Measurements from ENCODE around the gene PES1.
A peak's percentile ranks its signal among the peaks of the same experiment; 100 is the strongest.
"Not testable (repeated sequence)": the region's sequence is repeated elsewhere in the genome, so short reads cannot be mapped to it uniquely, and the experiment has no call there.

Gene PES1

GRCh38 chr22:30609260-30610185 is 17.8 kb upstream of the PES1 start:
- DNase-seq (ENCODE audit: low read depth in 2 of 2): peak in 1 of 2 experiments; percentile 25

DNA sequence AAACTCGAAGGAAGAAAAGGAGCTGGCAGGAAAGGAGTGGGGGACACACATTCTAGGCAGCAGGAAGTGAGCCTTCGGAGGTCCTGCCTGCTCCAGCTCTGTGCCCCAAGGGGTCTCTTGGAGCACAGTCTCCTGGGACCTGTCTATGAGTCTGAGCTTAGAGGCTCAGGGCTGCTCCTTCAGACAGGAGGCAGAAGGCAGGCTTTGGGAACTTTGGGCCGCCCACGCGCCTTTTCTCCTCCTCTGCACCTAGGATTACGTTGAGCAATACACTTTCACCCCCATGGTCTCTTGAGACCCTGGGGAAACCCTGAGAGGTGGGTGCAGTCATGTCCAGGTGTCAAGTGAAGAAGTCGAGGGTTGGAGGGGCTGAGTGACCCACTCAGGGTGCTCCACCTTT is 16.2 kb upstream of the PES1 start:
- DNase-seq (ENCODE audit: low read depth in 2 of 2): no peak

- no peak for DNase-seq (ENCODE audit: low read depth in 2 of 2)
Observed at GRCh38 chr22:30607300-30607930, 15.7 kb upstream of the PES1 start.

- no peak for DNase-seq (ENCODE audit: low read depth in 2 of 2)
Observed at GRCh38 chr22:30606455-30607299, 15.0 kb upstream of the PES1 start, which contains the start of gene TCN2. Gene TCN2, plus strand, starts transcription at chr22:30607174. Its CDS starts 158 bp downstream, at chr22:30607332.

DNA sequence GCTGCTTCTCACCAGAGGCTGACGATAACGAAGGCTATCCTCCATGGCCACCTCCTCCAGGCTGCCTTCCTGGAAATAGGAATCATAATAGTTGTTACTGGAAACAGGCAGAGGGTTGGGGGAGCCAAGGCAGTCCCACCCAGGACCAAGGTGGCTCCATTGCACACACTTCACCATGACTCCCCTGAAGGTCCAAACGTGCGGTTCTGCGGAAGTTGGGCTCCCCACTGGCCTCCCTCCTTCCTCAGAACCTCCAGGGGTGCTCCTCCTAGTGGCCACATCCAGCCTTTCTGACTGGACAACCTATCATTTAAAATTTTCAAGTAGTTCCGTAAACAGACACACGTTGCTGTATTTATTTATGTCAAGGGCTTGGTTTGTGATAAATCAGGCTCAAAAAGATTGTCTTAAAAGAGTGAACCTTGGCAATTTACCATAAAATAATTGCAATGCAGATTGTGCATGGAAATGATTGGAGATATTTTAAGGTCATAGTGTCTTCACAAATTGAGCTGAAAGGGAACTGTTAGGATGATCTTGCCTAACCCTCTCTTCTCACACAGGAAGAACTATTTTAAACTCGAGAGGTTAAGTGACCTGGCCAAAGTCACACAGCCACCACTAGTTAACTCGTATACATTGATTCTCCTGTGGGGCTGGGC is 13.9 kb upstream of the PES1 start:
- DNase-seq (ENCODE audit: low read depth in 2 of 2): no peak

DNA sequence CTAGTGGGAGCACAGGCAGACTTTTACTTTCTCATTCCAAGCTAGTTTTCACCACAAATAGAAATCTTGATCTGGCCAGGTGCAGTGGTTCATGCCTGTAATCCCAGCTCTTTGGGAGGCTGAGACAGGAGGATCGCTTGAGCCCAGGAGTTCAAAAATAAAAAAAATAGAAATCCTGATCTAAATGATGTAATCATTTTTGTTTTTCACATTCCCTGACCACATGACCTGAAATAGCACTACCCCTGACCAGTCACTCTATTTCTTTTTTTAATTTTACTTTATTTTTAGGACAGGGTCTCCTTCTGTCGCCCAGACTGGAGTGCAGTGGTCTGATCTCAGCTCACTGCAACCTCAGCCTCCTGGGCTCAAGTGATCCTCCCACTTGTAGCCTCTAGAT is 13.0 kb upstream of the PES1 start:
- DNase-seq (ENCODE audit: low read depth in 2 of 2): no peak

DNA sequence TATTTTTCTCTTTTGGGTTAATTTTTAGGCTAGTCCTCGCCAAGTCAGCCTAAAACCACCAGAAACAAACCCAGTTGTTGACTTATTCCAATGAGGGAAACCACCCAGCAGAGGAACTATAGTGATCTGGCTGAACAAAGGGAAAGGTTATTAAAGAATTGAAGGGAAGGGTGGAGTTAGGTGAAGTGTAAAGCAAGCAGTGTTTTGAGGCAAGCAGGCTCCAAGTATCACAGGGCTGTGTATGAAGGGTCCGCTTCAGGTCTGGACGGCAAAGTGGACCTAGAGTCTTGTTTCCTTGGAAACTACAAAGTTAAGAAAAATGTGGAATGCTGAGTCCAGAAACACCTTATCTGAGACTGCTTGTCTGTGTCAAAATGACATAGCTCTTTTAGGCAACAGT is 12.1 kb upstream of the PES1 start:
- no peak for DNase-seq (ENCODE audit: low read depth in 2 of 2)

- no peak for DNase-seq (ENCODE audit: low read depth in 2 of 2)
Observed at GRCh38 chr22:30602049-30602448, 10.3 kb upstream of the PES1 start.

DNA sequence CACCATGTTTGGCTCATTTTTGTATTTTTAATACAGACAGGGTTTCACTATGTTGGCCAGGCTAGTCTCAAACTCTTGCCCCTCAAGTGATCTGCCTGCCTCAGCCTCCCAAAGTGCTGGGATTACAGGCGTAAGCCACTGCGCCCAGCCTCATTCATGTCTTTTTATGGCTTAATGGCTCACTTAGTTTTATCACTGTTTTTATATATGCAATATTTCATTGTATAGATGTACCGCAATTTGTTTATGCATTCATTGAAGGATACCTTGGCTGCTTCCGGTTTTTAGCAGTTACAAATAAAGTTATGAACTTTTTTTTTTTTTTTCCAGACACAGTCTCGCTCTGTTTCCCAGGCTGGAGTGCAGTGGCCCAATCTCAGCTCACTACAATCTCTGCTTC is 9.8 kb upstream of the PES1 start:
- DNase-seq (ENCODE audit: low read depth in 2 of 2): no peak

GRCh38 chr22:30600921-30601320 is 9.2 kb upstream of the PES1 start:
- no peak for DNase-seq (ENCODE audit: low read depth in 2 of 2)

- DNase-seq (ENCODE audit: low read depth in 2 of 2): no peak
Observed at GRCh38 chr22:30598986-30599385, 7.3 kb upstream of the PES1 start.

- DNase-seq (ENCODE audit: low read depth in 2 of 2): no peak
Observed at GRCh38 chr22:30596886-30597285, 5.2 kb upstream of the PES1 start.

GRCh38 chr22:30596199-30596598 is 4.5 kb upstream of the PES1 start:
- no peak for DNase-seq (ENCODE audit: low read depth in 2 of 2)

- not testable (repeated sequence) for DNase-seq (ENCODE audit: low read depth in 2 of 2)
Observed at GRCh38 chr22:30592360-30592713, 627 bp upstream of the PES1 start.

- no peak for DNase-seq (ENCODE audit: low read depth in 2 of 2)
Observed at GRCh38 chr22:30591191-30591587, 521 bp downstream of the PES1 start.

- no peak for DNase-seq (ENCODE audit: low read depth in 2 of 2)
Observed at GRCh38 chr22:30586414-30586813, 5.3 kb downstream of the PES1 start.

DNA sequence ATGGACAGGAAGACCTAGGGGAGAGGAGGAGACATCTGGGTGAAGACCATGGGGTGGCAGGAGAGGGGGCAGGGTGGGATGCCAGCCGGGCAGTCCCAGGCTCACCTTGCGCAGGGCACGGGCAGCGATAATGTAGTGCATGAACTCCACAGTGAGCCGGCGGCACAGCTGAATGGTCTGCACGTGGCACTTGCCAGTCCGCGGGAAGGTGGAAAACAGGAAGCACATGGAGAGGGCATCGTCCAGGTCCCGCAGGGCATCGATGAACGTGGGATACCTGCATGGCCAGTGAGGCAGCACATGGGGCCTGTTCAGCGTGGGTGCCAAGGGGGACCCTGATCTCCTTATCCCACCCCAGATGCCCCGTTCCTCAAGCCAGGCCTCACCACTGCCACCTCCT is 7.3 kb downstream of the PES1 start:
- no peak for DNase-seq (ENCODE audit: low read depth in 2 of 2)

DNA sequence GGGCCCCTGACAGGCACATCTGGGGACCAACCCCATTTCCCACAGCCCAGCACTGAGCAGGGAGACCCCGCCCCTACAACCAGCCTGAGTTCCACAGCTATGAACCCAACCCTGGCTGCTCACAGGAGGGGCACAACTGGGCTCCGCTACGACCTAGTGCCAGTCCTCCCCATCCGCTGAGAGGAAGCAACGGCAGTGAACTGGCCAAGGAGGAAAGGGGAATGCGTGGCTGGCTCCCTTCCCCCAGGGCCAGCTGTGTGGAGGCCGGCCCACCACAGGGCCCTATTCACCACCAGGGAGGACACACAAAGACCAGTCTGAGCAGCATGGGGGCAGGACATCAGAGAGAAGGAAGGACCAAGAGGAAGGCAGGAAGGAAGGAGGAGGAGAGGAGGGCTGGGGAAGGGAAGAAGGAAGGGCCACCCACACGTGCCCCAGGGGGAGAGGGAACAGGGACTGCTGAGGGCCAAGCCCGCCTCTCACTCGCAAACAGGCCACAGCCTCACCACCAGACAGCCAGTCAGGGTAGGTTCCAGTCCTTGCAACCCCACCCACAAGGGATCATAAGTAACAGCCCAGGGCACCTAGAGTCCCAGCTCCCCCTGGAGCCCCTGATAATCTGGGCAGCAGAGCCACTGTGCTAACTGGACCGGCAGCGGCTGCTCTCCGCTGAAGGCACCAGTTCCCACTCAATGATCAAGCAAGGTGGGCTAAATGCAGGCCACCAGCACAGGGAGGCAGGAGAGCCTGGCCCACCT is 8.7 kb downstream of the PES1 start:
- no peak for DNase-seq (ENCODE audit: low read depth in 2 of 2)

DNA sequence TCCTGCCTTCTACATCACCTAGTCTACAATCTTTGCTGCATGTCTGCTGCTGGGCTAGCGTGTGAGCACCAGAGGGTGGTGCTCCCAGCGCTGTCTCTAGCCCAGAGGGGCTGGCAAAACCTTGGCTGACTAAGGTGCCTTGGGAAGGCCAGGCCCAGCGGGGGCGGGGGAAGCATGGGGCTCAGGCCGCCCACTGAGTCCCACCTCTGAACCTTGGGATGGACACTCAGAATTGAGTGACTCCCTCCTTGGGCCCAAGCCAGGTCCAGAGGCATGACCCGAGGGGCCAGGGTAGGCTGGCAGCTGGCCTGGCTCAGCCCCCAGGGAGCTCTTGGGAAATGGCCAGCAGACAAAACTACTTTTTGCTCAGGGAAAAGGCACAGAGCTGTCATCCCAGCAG is 9.7 kb downstream of the PES1 start:
- DNase-seq (ENCODE audit: low read depth in 2 of 2): no peak

DNA sequence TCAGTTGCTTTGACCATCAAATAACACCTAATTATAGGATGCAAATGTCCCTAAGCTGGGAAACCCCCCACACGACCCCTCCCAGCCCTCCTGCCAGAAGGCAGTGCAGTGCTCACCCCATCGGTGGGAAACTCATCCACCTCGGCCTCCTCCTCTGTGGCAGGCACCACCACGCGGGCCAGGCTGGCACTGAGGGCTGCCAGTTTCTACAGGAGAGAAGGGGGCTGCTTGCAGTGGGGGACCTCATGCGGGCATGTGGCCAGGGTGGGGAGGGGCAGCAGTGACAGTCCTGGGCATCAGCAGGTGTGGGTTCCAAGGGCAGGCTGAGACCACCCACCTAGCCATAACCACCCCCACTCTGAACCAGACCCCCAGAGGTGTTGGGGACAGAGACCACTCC is 10.8 kb downstream of the PES1 start:
- DNase-seq (ENCODE audit: low read depth in 2 of 2): no peak

DNA sequence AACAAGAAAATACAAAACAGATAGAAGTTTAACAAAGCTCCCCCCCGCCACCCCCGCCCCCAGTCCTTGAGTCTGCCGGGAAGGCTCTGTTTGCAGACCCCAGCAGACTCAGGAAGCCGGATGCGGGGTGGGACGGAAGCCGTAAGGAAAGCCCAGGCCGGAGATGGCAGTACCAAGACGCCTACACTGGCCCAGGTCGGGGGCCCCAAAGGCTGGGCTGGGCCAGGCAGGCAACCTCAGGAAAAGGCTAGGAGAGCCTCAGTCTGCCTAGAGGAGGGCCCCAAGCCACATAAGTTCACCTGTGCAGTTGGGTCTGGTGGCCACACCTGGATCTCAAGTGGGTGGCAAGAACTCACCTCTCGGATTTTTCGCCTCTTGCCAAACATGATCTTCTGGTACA is 13.2 kb downstream of the PES1 start:
- DNase-seq (ENCODE audit: low read depth in 2 of 2): no peak

Data from fibroblast of skin of left quadriceps (primary cell).